Activated B cell treated with CpG ODN at 0.5 μM for 24 hours (primary cell): ENCODE data around the gene STX8. TPM values are rescaled to one million over a fixed set of nuclear protein-coding genes. Genes with fewer than 3 reads are reported as not detected.
"Not testable (repeated sequence)": the region's sequence is repeated elsewhere in the genome, so short reads cannot be mapped to it uniquely, and the experiment has no call there.

Experiments used
- ATAC-seq: fragments of 200-7000 bp; cut with Tn5 transposase; one replicate; pipeline ENCODE4 v1.10.0; 2021; ENCODE audit warnings: low read depth, mild to moderate bottlenecking, moderate library complexity
- CTCF ChIA-PET: fragments of 350-600 bp; sonication (Branson Sonifier 250); formaldehyde crosslinking; loops from one replicate; lab custom pipeline; 2021; ENCODE audit warnings: antibody characterized with exemption; lab: Charles Lee
- POLR2A ChIA-PET: fragments of 350-600 bp; sonication (Branson Sonifier 250); formaldehyde crosslinking; loops from one replicate; lab custom pipeline; 2021; ENCODE audit warnings: antibody characterized with exemption; lab: Charles Lee
- DNase-seq: peaks from one replicate; pipeline ENCODE4 v3.0.0; 2022
- H3K27ac Mint-ChIP-seq: one replicate; pipeline ENCODE4 v1.8.0; 2020; ENCODE audit warnings: mixed read lengths
- H3K27me3 Mint-ChIP-seq: one replicate; pipeline ENCODE4 v1.8.0; 2021; ENCODE audit warnings: mixed read lengths
- H3K36me3 Mint-ChIP-seq: one replicate; pipeline ENCODE4 v1.8.0; 2021; ENCODE audit warnings: low read depth, mixed read lengths
- H3K4me1 Mint-ChIP-seq: one replicate; pipeline ENCODE4 v1.8.0; 2021; ENCODE audit warnings: mixed read lengths
- H3K4me3 Mint-ChIP-seq: one replicate; pipeline ENCODE4 v1.8.0; 2020; ENCODE audit warnings: mild to moderate bottlenecking, mixed read lengths
- H3K9me3 Mint-ChIP-seq: one replicate; pipeline ENCODE4 v1.8.0; 2020; ENCODE audit warnings: mixed read lengths
- CTCF ChIP-seq: fragments of 200-600 bp; IDR thresholded peaks from one replicate; pipeline ENCODE4 v1.8.0; 2022; ENCODE audit warnings: antibody characterized with exemption, mild to moderate bottlenecking
- intact Hi-C: fragments of 100-400 bp; cut with micrococcal nuclease; formaldehyde crosslinking; loops from one replicate; pipeline ENCODE4 v1.15.1; 2024
- total RNA-seq: library from RNA; stranded (reverse); gene quantifications from 2 replicates; pipeline ENCODE4 v1.2.3, GENCODE V29; 2022

The STX8 gene, protein sequence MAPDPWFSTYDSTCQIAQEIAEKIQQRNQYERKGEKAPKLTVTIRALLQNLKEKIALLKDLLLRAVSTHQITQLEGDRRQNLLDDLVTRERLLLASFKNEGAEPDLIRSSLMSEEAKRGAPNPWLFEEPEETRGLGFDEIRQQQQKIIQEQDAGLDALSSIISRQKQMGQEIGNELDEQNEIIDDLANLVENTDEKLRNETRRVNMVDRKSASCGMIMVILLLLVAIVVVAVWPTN
- total RNA-seq: 66.9 and 71.7 TPM in 2 replicates

DNA sequence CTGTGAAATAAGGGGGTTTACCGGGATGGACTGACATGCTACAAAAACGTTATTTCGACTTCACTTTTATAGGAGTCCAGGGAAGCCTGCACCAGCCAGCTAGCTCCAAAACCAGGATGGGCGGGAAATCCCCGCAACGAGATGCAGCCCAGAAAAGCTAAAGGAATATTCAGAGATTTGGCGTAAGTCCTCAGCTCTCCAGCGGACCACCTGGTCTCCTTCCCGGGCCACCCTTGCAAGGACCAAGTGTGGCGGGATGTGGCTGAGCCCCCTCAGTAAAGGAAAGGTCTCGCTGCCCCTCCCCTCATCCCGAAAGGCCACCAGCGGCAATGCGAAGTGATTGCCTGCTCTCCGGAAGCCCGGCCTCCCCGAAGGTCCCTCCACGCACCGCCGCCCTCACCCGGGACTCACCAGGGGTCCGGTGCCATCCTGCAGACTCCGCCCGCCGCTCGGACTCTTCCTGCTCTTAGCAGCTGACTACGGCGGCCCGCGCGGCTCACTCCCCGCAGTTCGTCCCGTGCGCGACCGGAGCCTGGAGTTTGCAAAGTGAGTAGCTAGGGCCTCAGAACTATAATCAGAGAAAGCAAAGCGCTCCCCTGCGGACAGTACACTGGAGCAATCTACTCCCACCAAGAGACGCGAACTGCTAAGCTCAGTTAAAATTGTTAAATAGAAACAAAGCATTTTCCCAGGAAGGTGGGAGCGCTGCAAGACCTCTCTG is at the start of gene STX8:
Gene STX8, minus strand, starts transcription at position 440 of the 721 bp plus-strand sequence. Its CDS starts 12 bp downstream, at position 428.
- peaks cover 6% of the 10 kb centered on the region for H3K36me3 Mint-ChIP-seq
- ChIA-PET POLR2A (interaction anchor here (0.6 to 1.2 kb wide), 5 partner anchors 8 to 654 kb away, joined by 3 to 15 read pairs (median 3); partner anchors contain the start of gene PIK3R5), CTCF (interaction anchor here (1.0 to 2.0 kb wide), 2 partner anchors 193 to 1042 kb away, joined by 3 to 4 read pairs; no protein-coding TSS in a partner anchor)
- H3K27ac Mint-ChIP-seq: peak within 1 kb of the TSS; percentile 87
- DNase-seq (peak; percentile 80), ATAC-seq (peak; percentile 84)
- H3K4me3 Mint-ChIP-seq: peak within 1 kb of the TSS; percentile 99
- peaks cover 29% of the 10 kb centered on the region for H3K4me1 Mint-ChIP-seq
- TF ChIP-seq CTCF: no peak
- no peaks in the 10 kb centered on the region for H3K27me3 Mint-ChIP-seq
- no peaks in the 10 kb centered on the region for H3K9me3 Mint-ChIP-seq
- intact Hi-C loops: loop anchor here (5.0 to 10.0 kb wide), 3 partner anchors 943 to 1193 kb away; partner anchors contain the start of genes MYH10 and RPL26

DNA sequence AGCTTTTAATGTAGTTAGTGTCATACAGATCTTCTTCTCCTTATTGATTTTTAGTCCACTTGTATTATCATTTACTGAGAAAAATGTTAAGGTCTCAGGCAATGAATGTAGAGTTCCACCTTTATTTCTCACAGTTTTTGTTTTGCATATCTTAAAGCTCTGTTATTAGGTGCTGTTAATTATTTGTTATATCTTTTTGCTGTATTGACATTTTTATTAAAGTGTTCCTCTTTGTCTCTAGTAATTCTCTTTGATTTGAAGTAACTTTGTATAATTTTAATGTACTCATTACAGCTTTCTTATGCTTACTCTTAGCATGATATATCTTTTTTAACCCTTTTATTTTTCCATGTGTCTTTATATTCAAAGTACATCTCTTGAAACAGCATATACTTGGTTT is 47.3 kb upstream of the STX8 start:
- Mint-ChIP-seq H3K4me3 (no peak overlapping the region), H3K27ac (no peak overlapping the region), H3K4me1 (no peaks in the 10 kb centered on the region), H3K36me3 (no peaks in the 10 kb centered on the region), H3K9me3 (peaks cover 31% of the 10 kb centered on the region), H3K27me3 (no peaks in the 10 kb centered on the region)
- TF ChIP-seq CTCF: no peak
- CTCF ChIA-PET: no interaction called here
- ATAC-seq: no peak
- intact Hi-C loops: no loop called here
- no peak for DNase-seq
- POLR2A ChIA-PET: no interaction called here

DNA sequence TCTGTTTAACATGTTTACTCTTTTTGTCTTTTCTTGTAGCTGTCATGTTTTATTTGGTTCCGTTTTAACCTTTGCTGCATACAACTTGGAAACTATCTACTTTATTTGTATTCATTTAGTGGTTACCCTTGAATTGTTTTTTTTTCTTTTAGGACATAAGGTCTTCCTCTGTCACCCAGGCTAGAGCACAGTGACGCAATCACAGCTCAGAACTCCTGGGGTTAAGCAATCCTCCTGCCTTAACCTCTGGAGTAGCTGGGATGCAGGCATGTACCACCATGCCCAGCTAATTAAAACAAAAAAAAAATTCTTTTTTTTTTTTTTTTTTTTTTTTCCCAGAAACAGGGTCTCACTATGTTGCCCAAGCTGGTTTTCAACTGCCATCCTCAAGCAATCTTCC is 39.9 kb upstream of the STX8 start:
- no peak for TF ChIP-seq CTCF
- H3K27me3 Mint-ChIP-seq: peaks cover 3% of the 10 kb centered on the region
- H3K9me3 Mint-ChIP-seq: no peaks in the 10 kb centered on the region
- H3K4me3 Mint-ChIP-seq: no peak overlapping the region
- POLR2A ChIA-PET: no interaction called here
- CTCF ChIA-PET: no interaction called here
- no peaks in the 10 kb centered on the region for H3K36me3 Mint-ChIP-seq
- no peak for DNase-seq
- intact Hi-C loops: no loop called here
- no peak overlapping the region for H3K27ac Mint-ChIP-seq
- no peak for ATAC-seq
- H3K4me1 Mint-ChIP-seq: no peaks in the 10 kb centered on the region

GRCh38 chr17:9612006-9612405 is 36.4 kb upstream of the STX8 start:
- Mint-ChIP-seq H3K27ac (no peak overlapping the region), H3K36me3 (no peaks in the 10 kb centered on the region), H3K4me3 (no peak overlapping the region), H3K27me3 (peaks cover 8% of the 10 kb centered on the region), H3K9me3 (peaks cover 4% of the 10 kb centered on the region), H3K4me1 (no peaks in the 10 kb centered on the region)
- DNase-seq (no peak), ATAC-seq (no peak)
- ChIA-PET CTCF (no interaction called here), POLR2A (no interaction called here)
- intact Hi-C loops: no loop called here
- no peak for TF ChIP-seq CTCF

GRCh38 chr17:9611557-9611956 is 35.9 kb upstream of the STX8 start:
- ChIA-PET CTCF (no interaction called here), POLR2A (no interaction called here)
- DNase-seq (no peak), ATAC-seq (no peak)
- no peak overlapping the region for H3K4me3 Mint-ChIP-seq
- TF ChIP-seq CTCF: no peak
- H3K36me3 Mint-ChIP-seq: no peaks in the 10 kb centered on the region
- intact Hi-C loops: no loop called here
- peaks cover 8% of the 10 kb centered on the region for H3K27me3 Mint-ChIP-seq
- H3K4me1 Mint-ChIP-seq: no peaks in the 10 kb centered on the region
- H3K9me3 Mint-ChIP-seq: peaks cover 4% of the 10 kb centered on the region
- H3K27ac Mint-ChIP-seq: no peak overlapping the region

DNA sequence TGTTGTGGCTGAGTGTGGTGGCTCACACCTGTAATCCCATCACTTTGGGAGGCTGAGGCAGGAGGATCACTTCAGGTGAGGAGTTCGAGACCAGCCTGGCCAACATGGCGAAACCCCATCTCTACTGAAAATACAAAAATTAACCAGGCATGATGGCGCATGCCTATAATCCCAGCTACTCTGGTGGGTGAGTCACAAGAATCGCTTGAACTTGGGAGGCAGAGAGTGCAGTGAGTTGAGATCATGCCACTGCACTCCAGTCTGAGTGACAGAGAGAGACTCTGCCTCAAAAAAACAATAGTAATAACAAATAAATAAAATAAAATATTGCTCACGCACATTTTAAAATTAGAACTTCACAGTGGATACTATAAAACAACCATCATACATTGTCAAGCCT is 31.4 kb upstream of the STX8 start:
- H3K27ac Mint-ChIP-seq, ATAC-seq, POLR2A ChIA-PET, DNase-seq, CTCF ChIA-PET, H3K9me3 Mint-ChIP-seq, H3K4me3 Mint-ChIP-seq, intact Hi-C loops, H3K36me3 Mint-ChIP-seq, H3K4me1 Mint-ChIP-seq: not testable (repeated sequence)
- H3K27me3 Mint-ChIP-seq: peaks cover 13% of the 10 kb centered on the region
